HG02678 (cell line): Measurements from ENCODE around the gene SNX22.

Experiments used
- ATAC-seq: cut with Tn5 transposase; IDR thresholded peaks from one replicate; pipeline ENCODE4 v1.9.1; 2021; ENCODE audit warnings: mild to moderate bottlenecking, moderate library complexity; ENCODE audit not compliant: unreplicated experiment

Gene SNX22

GRCh38 chr15:64133623-64134344 is 17.7 kb upstream of the SNX22 start:
- ATAC-seq: no peak

GRCh38 chr15:64134345-64134829 is 17.1 kb upstream of the SNX22 start:
- ATAC-seq: no peak

GRCh38 chr15:64136347-64136746 is 15.2 kb upstream of the SNX22 start:
- ATAC-seq: no peak

- ATAC-seq: no peak
Measured at GRCh38 chr15:64137226-64137833, 14.2 kb upstream of the SNX22 start.

GRCh38 chr15:64138331-64138941 is 13.1 kb upstream of the SNX22 start:
- ATAC-seq: no peak

GRCh38 chr15:64141798-64142512 is 9.6 kb upstream of the SNX22 start:
- ATAC-seq: no peak

GRCh38 chr15:64143276-64143675 is 8.3 kb upstream of the SNX22 start:
- no peak for ATAC-seq

GRCh38 chr15:64144192-64144564 is 7.4 kb upstream of the SNX22 start:
- peak; percentile 4 for ATAC-seq

GRCh38 chr15:64144565-64145281 is 6.8 kb upstream of the SNX22 start:
- ATAC-seq: peak; percentile 62

- no peak for ATAC-seq
Measured at GRCh38 chr15:64146041-64146440, 5.5 kb upstream of the SNX22 start.

- ATAC-seq: no peak
Measured at GRCh38 chr15:64146520-64146884, 5.0 kb upstream of the SNX22 start.

GRCh38 chr15:64146885-64147681 is 4.4 kb upstream of the SNX22 start:
- no peak for ATAC-seq

- ATAC-seq: no peak
Measured at GRCh38 chr15:64148168-64148567, 3.4 kb upstream of the SNX22 start.

GRCh38 chr15:64148581-64148980 is 3.0 kb upstream of the SNX22 start:
- no peak for ATAC-seq

- no peak for ATAC-seq
Measured at GRCh38 chr15:64149424-64149823, 2.1 kb upstream of the SNX22 start.

GRCh38 chr15:64149893-64150578 is 1.5 kb upstream of the SNX22 start:
- ATAC-seq: no peak

GRCh38 chr15:64152507-64153387 is 1.2 kb downstream of the SNX22 start:
- no peak for ATAC-seq

GRCh38 chr15:64153480-64154367 is 2.2 kb downstream of the SNX22 start:
- ATAC-seq: peak; percentile 62
